GM21717 (cell line): ENCODE results near the gene SNX19.
A peak's percentile ranks its signal among the peaks of the same experiment; 100 is the strongest.
"Not testable (repeated sequence)": the region's sequence is repeated elsewhere in the genome, so short reads cannot be mapped to it uniquely, and the experiment has no call there.

ENCODE experiments used
- ATAC-seq: cut with Tn5 transposase; IDR thresholded peaks from one replicate; pipeline ENCODE4 v1.9.1; 2021; ENCODE audit warnings: mild to moderate bottlenecking, moderate library complexity; ENCODE audit not compliant: unreplicated experiment

Gene SNX19, protein sequence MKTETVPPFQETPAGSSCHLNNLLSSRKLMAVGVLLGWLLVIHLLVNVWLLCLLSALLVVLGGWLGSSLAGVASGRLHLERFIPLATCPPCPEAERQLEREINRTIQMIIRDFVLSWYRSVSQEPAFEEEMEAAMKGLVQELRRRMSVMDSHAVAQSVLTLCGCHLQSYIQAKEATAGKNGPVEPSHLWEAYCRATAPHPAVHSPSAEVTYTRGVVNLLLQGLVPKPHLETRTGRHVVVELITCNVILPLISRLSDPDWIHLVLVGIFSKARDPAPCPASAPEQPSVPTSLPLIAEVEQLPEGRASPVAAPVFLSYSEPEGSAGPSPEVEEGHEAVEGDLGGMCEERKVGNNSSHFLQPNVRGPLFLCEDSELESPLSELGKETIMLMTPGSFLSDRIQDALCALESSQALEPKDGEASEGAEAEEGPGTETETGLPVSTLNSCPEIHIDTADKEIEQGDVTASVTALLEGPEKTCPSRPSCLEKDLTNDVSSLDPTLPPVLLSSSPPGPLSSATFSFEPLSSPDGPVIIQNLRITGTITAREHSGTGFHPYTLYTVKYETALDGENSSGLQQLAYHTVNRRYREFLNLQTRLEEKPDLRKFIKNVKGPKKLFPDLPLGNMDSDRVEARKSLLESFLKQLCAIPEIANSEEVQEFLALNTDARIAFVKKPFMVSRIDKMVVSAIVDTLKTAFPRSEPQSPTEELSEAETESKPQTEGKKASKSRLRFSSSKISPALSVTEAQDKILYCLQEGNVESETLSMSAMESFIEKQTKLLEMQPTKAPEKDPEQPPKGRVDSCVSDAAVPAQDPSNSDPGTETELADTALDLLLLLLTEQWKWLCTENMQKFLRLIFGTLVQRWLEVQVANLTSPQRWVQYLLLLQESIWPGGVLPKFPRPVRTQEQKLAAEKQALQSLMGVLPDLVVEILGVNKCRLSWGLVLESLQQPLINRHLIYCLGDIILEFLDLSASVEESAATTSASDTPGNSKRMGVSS

DNA sequence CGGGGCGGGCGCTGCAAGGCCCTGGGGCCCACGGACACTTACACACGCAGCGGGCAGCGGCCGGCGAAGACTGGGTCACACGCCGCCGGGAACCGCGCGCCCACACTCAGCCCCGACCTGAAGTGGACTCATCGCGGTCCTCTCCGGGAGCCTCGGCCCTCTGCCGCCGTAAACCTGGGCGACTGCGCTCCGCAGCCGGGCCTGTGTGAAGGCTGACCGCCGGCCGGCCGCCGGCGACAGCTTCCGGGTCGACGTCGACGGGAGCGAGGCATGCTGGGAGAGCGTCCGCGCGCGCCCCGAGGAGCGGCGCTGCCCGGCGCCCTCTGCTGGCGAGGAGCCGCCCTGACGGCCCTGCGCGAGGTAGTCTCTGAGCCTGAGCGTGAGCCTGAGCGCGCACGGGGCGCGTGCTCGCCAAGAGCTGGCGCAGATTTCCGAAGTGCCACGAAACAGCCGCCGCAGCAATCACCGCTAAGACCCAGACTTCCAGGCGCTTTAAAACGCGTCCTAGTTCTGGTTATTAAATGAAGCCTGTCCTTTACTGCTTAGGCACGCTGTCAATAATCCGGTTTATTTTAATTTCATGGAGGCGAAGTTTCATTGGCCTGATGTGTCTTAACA lies at the start of gene SNX19:
SNX19 (minus strand) TSS at position 242 of the 618 bp plus-strand sequence. CDS start 540 bp downstream, outside the sequence.
- peak; percentile 99 for ATAC-seq

DNA sequence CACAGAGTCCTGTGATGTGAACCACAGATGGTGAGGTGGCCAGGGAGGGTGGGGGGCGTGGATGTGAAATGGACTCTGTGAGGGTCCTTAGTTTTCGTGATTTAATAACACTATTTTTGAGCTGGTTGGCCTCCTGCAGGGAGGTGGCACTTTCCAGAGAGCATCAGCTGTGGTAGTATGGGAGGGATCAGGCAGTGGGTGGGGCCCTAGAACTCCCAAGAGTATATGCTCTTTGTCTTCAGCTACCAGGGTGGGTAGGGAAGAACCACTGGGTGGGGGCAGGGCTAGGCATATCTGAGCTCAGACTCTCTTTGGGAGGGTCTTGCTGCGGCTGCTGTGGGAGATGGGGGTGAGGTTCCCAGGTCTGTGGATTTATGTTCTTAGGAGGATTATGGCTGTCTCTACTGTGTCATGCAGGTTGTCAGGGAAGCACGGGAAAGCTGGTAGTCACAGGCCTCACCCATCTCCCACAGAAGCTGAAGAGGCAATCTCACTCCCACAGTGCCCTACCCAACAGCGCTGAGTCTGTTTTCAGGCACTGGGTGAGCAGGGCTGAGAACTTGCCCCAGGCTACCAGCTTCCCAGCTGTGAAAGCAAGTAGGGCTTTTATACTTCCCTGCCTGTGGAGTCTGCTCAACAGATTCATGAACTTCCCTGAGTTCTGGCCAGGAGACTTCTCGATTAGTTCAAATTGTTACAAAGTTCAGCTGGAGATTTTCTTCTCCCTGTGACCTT lies 47.9 kb upstream of the SNX19 start:
- ATAC-seq = no peak

DNA sequence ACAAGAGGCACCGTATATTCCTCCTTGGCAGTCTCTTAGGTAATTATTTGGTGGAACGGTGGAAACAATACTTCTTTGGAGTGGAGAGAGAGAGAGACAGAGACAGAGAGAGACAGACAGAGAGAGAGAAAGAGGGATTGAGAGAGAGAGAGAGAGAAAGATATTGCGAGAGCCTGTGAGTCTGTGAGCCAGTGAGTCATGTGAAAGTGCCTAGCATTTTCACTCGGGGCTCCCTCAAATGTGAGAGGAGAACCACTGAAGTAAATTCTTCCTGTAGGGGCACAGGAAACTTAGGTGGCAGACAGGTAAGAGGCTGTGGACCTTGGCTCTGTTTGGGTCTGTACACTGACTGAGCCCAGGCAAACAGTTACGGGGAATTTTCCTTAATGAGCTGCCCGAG lies 31.6 kb upstream of the SNX19 start:
- no peak for ATAC-seq

DNA sequence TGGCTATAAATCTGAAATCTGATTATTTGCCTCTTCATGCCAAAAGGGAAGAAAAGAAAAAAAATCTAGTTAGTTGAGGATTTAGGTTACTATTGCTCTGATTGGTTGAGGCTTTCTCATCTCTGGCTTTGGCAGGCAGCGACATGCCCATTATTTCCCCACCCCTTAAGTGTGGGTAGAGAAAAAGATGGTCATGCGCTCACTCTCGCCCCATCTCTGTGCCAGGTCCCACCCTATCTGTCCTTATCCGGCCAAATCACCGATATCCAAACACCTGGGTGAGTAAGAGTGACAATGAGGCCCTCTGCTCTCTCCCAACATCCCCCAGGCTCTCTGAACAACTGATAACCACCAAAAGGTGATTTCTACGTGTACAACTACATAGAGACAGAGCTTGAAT lies 31.2 kb upstream of the SNX19 start:
- ATAC-seq = no peak

DNA sequence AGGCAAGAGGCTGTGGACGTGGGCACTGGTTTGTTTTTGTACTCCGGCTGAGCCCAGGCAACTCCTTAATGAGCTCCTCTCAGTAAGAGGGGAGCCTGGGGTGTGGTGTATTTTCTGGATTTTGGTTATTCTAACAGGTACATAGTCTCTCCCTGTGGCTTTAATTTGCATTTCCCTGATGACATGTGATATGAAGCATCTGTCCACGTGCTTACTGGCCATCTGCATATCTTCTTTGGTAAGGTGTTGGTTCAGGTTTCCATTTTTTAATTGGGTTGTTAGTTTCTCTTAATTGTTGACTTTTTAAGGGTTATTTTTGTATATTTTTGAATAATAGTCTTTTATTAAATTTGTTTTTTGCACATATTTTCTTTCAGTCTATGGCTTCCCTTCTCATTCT lies 30.8 kb upstream of the SNX19 start:
- no peak for ATAC-seq

DNA sequence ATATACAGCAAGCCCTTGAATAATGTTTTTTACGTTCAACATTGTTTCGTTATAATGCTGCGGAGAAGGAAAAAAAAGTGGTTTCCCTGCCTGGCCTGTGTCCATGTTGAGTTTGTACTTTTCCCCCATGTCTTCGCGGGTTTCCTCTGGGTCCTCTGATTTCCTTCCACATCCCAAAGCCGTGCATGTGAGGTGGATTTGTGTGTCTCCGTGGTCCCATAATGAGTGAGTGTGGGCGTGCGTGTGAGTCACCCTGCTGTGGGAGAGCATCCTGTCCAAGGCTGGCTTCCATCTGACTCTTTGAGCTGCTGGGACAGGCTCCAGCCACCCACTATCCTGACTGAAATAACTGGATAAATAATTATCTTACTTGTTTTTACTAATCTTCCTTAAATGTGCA lies 29.6 kb upstream of the SNX19 start:
- ATAC-seq = no peak

DNA sequence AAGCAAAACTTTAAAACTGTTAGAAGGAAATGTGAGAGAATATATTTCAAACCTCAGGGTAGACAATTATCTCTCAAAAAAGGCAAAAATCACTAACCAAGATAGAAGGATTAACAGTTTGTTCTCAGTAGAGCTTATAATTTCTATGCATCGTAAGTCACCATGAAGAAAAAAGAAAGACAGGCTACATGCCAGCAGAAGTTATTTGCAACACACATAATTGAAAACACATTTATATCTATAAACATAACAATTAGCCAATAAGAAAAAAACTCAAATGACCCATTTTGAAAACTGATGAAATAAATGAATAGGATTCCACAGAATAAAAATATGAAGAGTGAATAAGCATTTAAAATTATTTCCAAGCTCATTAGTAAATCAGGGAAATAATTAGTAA lies 24.4 kb upstream of the SNX19 start:
- ATAC-seq = no peak

DNA sequence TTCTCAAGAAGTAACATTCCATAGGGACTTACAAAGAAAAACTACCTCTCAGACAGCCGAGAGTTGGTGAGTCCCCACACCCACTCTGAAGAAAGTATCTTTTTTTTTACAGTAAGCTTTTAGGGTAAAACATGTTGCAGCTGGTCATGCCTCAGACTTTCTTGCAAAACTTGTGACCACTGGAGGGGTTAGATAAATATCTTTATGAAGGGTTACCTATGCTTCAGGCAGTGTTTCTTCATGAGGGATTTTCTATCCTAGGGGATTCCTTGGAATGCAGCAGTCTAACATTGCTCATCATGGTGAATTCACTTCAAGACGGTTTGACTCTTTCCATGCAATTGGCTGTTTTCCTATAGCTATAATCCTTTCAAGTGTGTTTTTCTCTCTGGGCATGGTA lies 20.8 kb upstream of the SNX19 start:
- ATAC-seq = no peak

DNA sequence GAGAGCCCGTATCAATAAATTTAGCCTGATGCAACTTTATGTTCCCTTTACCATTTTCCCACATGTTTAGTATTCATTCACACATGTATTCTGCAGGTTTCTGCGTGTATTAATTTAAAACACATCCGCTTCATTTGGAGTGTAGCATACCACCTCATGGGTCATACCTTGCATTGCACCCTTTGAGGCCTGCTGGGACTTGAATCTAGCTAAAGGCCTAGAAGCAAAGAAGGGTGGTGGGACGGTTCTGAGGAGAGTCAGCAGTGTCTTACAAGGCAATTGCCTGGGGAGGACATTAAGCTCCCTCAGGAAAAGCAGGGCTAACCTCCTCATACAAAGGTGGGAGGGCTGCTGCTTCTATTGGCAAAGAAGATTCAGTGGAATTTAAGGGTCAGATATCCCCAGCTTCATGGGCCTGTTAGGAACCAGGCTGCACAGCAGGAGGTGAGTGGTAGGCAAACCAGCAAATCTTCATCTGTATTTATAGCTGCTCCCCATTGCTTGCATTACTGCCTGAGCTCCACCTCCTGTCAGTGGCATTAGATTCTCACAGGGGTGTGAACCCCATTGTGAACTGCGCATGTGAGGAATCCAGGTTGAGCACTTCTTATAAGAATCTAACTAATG lies 15.9 kb upstream of the SNX19 start:
- no peak for ATAC-seq

DNA sequence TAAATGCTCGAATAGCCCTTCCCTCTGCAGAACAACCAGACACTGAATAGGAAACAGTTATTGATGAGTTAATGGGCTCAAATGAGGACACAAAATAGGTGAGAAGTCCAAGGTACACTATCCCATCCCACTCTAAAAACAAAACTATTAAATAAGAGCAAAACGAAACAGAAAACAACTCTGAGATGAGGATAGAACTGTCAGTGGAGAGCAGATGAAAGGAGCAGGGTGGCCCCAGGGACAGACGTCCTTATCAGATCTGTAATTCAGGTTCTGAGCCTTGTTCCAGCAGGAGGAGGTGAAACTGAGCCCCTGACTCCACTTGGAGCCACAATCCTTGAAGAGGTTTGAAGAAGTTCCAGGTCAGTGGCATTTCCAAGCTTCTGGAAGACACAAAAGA lies 8.5 kb upstream of the SNX19 start:
- ATAC-seq = no peak

DNA sequence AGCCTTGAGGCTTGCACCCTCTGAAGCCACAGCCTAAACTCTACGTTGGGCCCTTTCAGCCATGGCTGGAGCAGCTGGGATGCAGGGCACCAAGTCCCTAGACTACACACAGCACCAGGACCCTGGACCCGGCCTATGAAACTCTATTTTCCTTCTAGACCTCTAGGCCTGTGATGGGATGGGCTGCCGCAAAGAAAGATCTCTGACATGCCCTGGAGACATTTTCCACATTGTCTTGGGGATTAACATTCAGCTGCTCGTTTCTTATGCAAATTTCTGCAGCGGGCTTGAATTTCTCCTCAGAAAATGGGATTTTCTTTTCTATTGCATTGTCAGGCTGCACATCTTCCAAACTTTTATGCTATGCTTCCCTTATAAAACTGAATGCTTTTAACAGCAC lies 4.3 kb upstream of the SNX19 start:
- ATAC-seq = not testable (repeated sequence)

DNA sequence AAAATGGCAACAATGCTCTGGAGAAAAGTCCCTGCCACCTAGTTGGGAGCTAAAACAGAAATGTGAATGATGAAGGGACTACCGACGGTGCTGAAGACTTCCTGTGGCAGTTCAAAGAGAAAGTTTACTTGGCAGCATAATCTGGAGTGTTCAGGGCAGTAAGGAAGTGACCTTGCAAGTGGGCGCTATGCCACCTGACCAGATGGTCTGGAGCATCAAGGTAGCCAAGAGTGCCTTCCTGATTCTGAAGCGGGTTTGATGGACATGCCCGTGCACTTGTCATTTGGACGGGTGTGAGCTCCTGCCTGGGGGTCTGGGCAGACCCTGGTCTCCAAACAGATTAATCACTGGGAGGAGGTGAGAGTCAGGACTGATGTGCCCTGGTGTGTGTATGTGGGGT lies 1.8 kb upstream of the SNX19 start:
- ATAC-seq = no peak

DNA sequence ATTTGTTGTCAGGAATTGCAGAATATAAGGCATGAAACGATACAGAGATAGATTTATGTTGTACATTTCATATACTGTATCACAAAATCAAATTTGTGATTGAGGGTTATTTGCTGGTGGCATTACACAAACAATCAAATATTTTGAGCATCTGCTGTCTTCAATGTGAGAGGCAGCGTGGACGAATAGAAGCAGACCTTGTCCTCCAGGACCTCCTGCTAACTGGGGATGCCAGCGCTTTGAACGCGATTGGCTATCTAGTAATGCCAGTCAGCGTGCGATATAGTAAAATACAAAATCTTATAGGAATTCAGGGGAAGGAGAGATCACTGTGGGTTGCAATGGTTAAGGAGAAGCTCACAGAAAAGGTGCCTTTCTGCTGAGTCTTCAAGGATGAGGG lies 631 bp upstream of the SNX19 start:
- ATAC-seq = no peak

DNA sequence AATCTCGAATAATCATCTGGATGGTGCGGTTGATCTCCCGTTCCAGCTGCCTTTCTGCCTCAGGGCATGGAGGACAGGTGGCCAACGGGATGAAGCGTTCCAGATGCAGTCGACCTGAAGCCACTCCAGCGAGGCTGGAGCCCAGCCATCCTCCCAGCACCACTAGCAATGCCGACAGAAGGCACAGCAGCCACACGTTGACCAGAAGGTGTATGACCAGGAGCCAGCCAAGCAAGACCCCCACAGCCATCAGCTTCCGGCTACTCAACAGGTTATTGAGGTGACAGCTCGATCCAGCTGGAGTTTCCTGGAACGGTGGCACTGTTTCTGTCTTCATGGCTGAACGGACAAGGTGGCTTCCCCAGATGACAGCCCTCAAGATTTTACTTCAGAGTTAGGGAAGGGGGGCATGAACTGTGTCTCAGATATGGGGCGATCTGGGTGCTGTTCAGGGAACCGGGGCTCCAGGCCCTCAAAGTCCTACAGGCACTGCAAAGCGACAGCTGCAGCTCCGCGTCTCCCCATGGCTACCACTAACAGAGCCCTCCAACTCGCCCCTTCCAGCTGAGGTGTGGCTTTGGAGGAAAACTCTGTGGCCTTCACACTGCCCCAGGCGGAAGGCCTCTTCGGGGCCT lies 559 bp downstream of the SNX19 start:
- ATAC-seq = peak; percentile 25

DNA sequence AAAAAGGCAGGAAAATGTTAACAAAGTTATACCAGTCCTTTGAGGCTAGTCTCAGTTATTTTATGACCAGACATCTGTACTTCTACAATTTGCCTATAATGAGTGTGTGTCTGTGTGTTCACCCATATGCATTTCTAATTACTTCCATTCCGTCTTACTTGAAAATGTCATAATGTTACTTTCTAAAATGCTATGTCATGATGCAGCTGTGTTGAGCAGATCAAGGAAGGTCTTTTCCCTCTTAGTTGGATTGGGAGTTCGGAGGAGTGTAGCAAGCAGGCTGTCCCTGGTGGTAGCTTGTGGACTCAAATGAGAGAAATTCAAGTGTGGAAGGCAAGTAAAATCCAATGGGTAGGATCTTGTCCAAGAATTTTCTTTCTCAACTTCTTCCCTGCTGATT lies 3.0 kb downstream of the SNX19 start:
- ATAC-seq = no peak

DNA sequence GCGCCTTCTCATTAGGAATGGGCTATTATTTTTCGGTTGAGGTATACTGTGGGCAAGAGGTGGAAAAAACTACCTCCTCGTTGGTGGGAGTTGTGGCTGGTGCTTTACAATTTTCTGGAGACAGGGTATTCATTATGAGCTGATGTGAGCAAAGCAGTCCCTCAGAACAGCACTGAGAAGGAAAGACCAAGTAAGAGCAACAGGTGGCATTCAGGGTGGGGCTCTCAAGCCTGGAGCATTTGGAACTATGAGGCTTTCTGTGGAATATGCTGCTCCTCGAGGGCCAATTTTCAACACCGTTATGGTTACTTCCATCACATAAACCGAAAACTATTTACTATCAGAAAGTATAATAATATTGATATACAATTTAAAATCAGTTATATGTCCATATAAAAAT lies 3.7 kb downstream of the SNX19 start:
- no peak for ATAC-seq

DNA sequence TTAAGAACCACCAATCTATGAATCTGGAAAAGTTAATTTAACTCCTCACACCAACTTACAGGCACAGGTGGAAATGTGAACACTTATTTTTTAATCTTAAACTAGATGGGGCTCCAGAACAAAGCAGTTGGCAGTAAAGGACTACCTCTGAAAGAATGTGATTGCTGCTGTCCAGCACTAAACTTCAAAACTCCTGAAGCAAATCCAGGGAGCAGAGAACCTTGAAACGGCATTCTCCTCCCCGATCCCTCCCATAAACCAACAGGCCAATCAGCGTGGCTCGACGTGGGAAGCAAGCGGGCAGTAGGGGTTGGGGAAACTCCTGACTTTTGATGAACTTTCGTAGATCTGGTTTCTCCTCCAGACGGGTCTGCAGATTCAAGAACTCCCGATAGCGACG lies 5.0 kb downstream of the SNX19 start:
- ATAC-seq = no peak

DNA sequence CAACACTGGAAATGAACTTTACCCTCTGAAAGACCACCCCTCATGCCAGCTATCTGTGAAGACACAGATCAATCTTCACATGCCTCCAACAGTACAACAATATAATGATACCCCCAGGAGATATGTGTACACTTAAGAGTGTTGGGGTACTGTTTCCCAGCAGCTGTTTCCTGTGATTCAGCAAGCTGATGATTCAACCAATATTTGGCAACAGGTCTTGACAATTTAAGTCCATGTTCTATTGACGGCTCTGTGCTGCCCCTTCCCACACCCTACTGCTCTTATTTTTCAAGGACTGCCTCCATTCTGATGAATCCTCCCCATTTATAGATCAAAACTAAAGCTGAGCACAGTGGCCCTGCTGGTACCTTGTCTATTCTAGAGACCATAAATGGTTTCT lies 6.6 kb downstream of the SNX19 start:
- ATAC-seq = no peak

DNA sequence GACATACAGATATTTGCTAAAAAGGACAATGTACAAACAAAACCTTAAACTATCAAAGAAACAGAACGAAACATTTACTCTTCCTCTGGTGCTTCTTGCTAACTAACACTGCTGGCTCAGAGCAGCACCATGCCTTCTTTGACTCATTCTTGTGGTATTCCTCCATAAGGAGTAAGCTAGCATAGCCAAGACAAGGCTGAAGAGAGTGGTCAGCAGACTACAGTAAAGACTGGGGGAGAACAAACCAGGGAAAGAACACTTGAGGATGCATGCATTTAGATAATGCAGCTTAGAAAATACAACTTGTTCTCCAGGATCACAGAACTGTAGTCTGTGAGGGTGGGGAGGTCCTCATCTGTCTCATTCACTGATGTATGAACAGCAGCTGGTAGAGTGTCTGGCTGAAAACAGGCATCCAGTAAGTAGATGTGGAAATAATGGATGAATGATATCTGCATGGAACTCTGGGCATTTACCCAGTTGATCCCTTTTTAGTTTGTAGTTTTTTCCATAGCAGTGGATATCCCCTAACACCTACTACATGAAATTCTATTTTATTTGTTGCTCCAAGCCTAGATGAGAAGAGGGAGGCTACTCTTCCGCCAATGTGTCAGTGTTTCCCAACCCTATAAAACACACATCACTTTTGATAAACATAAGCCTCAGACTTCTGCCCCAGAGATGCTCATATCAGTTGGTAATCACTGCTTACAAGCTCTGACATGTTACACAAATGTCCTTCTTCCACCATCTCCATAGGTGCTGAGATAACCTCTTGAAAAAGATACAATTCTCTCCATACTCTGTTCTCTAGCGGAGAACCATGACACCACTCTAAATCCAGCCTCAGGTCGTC lies 7.3 kb downstream of the SNX19 start:
- ATAC-seq = no peak
